ENCODE measurements around the gene THBS2.

Gene THBS2

DNA sequence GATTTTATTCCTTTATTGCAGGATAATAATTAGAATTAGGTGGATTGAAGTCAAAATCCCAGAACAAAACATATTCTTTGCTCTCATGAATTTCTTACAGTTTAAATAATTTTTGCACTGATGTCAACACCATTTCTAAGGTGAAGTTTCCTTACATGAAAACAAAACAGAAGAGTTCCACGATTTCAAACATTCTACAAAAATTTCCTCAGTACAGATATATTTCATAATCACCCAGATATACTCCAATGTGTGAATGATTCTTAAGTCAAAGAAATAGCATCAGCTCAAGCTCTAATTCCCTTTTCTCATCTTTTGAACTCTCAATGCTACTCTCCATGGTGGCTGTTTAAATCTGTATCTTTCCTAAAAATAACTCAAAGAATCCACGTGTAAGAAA, 39.5 kb upstream of the THBS2 start:
- no peak overlapping the region for H3K27ac ChIP-seq
- TF ChIP-seq, protein P1, sequence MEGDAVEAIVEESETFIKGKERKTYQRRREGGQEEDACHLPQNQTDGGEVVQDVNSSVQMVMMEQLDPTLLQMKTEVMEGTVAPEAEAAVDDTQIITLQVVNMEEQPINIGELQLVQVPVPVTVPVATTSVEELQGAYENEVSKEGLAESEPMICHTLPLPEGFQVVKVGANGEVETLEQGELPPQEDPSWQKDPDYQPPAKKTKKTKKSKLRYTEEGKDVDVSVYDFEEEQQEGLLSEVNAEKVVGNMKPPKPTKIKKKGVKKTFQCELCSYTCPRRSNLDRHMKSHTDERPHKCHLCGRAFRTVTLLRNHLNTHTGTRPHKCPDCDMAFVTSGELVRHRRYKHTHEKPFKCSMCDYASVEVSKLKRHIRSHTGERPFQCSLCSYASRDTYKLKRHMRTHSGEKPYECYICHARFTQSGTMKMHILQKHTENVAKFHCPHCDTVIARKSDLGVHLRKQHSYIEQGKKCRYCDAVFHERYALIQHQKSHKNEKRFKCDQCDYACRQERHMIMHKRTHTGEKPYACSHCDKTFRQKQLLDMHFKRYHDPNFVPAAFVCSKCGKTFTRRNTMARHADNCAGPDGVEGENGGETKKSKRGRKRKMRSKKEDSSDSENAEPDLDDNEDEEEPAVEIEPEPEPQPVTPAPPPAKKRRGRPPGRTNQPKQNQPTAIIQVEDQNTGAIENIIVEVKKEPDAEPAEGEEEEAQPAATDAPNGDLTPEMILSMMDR (IDR thresholded peaks at IDR 0.05), result no peak
- no peak for TF ChIP-seq ZFX (IDR thresholded peaks at IDR 0.05; ENCODE audit: borderline replicate concordance)

DNA sequence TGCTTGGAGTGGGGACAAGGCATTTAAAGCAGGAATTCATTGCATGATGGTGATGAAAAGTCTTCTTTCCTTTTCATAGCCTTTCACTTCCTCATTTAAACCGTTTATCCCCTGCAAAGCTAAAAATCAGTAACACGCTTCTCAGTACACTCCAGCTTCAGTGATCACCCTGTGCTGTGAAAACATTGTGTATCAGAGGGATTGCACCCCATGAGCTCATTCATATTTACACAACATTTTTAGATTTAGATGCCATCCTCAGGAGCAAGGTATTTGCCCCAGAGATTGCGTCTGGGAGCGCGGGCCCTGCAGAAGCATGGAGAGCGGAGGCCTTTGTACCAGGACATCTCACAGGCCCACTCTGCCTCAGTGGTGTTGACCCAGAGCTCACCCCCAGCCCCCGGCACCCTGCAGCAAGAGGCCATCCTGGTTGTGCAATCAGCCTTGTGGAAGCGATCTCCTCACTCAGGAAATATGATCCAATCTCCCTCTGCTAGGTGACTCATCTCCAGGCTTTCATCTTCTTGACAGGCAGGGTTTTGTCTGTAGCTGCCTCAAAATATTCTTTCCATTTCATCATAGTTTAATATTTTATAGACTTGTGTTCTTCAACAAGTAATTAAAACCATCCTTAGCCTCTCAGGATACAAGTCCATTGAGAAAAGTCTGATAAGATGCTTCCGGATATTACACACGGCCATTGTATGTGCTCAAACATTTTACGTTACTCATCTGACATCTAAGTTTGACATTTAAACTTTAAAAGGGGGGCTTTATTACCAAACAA, 38.9 kb upstream of the THBS2 start:
- no peak overlapping the region for H3K27ac ChIP-seq
- no peak for TF ChIP-seq ZFX (IDR thresholded peaks at IDR 0.05; ENCODE audit: borderline replicate concordance)
- TF ChIP-seq, protein P1 (IDR thresholded peaks at IDR 0.05), result no peak

DNA sequence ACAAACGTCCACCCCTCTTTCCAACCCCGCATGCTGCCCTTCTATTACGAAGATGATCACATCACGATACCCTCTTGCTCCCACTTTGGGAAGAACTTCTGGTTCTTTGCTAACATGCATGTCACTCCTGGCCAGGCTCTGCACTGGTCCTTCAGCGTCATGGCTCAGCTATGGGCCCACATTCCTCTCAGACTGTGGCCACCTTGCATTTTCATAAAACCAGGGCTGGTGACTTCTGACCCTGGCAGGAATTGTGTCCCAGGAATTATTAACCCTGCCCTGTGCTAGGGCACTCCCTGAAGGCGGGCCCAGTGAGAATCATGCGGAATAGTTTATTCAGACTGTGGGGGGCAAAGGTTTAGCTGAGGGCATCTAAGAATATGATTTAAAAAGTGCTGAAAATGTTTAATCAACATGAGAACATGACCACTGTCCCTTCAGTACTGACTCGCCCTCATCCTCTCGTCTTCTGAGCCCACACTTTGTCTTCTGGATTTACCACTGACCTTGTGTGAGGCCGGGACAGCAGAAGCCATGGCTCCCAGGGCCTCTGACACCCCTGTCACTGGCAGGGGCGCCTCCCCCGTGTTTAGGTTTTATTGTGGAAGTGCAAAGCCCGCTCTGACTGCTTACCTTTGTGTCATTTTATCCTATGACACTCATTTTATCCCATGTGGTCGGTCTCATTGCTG, 38.1 kb upstream of the THBS2 start:
- no peak for TF ChIP-seq ZFX (IDR thresholded peaks at IDR 0.05; ENCODE audit: borderline replicate concordance)
- TF ChIP-seq, protein P1 (IDR thresholded peaks at IDR 0.05), result no peak
- H3K27ac ChIP-seq, result no peak overlapping the region

- no peak overlapping the region for H3K27ac ChIP-seq
- no peak for TF ChIP-seq ZFX (IDR thresholded peaks at IDR 0.05; ENCODE audit: borderline replicate concordance)
- TF ChIP-seq, protein P1 (IDR thresholded peaks at IDR 0.05), result no peak
Observed at GRCh38 chr6:169291148-169291547, 37.5 kb upstream of the THBS2 start.

DNA sequence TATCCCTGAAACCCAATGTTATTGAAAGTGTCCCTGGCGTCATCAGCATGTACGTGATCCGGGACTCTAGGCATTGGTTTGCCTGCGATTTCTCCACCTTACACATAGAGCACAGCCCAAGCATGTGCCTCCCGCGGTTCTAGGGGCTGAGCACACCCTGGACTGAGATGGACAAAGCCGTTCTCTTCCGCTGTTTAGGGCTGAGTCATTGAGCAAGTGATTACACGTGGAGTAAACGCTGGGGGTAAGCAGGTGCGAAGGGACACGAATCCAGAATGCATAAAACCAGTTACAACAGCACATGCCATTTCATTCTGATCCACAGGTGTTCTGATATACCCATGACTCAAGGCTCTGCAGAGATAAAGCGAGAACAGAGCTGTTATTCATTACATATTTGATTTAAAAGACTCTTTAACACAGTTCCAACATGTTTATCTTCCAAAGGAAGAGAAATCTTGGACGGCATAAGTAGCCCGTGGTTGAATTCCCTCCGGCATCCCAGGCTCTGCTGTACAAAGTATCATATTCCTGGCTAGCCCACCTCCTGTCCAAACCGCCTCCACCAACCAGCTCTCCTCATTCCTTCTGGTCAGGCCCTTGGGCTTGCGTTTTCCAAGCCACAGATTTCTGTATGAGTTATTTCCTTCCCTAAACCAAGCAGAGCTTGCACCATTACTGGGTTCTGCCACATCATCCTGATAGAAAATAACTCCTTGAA, 36.1 kb upstream of the THBS2 start:
- H3K27ac ChIP-seq, result no peak overlapping the region
- TF ChIP-seq, protein P1 (IDR thresholded peaks at IDR 0.05), result no peak
- TF ChIP-seq ZFX (IDR thresholded peaks at IDR 0.05; ENCODE audit: borderline replicate concordance), result no peak

GRCh38 chr6:169289257-169289618, 35.6 kb upstream of the THBS2 start:
- H3K27ac ChIP-seq, result no peak overlapping the region
- TF ChIP-seq ZFX (IDR thresholded peaks at IDR 0.05; ENCODE audit: borderline replicate concordance), result no peak
- TF ChIP-seq, protein P1 (IDR thresholded peaks at IDR 0.05), result no peak
